ENCODE results near the gene PANK1.
"Not testable (repeated sequence)": the region's sequence is repeated elsewhere in the genome, so short reads cannot be mapped to it uniquely, and the experiment has no call there.

Gene PANK1

DNA sequence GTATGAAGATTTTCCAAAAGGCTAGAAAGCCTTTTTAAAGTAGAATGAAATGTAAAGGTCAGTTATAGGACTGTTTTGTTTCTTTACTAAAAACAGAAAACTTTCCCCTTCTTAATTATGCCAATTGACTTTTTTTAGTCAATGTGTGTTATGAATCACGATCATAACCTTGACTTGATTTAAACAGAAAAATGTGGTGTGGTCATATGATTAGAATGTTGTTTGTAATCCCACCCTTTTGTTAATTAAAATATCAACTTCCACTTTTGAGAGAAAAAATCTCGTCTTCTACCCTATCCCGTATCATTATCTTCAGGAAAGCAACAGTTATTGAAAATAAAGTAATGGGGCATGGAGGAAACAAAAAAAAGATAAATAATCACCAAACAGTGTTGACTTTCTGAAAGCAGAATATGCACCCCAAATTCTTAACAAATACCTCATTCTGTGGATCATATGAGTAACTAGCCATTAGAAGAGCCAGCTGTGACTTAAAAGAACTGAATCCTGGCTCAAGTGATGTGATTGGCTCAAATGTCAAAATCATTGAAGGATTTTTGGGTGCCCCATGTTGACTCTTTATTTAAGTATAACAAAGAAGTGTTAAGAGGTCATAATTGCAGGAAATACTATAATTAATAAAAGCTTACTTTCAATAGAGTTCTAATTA is 77.3 kb downstream of the PANK1 start:
- DNase-seq (ENCODE audit: low spot score), result no peak

DNA sequence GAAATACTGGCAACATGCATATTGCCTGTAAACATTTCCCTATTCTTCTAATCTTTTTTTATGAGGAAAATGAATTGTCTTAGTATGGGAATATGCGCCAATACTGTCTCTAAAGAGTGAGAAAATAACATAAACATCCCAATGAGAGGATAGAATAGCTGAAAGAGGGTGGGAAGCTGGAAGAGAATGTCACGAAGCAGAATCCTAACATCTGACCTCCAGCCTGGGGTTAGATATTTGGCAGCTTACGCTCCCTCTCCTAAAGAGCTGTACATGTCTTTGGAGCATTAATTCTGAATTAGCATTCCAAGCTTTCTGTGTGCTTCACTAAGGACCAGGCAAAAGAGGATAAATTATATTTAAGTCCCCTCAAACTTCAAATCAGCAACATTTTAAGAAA is 78.0 kb downstream of the PANK1 start:
- no peak for DNase-seq (ENCODE audit: low spot score)

DNA sequence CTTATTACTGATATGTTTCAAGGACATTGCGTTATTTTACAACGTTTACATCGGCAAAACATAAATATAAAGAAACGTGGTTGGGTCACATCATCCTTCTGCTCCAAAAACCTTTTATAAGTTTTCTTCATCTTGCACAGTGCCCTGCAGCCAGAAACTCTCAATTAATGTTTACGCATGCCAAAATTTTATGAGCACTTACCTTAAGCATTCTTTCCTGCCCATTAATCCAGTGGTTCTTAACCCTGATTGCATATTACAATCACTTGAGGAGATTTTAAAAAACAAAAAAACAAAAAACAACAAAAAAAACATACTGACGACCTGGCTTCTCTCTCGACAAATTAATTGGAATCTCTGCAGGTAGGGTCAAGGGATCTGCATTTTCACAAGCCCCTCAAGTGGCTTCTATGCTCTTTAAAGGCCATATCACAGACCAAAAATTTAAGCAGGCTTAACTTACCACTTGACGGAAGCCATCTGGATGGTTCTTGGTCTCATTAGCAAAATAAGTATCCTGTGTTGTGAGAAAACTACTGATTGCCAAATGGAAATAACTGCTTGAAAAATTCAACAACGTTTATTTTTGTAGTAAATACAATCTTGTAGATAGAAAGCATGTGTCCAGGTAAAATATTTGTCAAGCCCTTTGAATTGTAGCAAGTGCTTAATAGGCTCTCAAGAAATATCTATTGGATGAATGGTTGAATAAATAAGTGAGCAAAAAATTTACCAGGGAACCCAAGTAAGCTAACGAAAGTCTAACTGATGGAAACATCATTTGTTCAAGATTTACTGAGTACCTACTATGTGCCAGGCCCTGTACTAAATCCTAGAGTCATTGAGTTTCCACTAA is 78.7 kb downstream of the PANK1 start:
- DNase-seq (ENCODE audit: low spot score), result no peak

DNA sequence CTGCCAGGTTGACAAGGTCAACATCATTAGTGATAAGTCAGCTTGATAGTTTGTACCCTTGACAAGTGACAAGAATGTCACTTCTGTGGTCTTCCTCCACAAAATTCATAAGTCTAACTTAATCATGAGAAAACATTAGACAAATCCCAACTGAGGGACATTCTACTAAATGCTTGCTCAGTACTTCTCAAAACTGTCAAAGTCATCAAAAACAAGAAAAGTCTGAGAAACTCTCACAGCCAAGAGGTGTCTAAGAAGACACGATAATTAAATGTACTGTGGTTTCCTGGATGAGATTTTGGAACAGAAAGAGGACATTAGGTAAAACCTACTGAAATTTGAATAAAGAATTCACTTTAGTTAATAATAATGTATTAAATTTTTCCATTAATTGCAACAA is 79.9 kb downstream of the PANK1 start:
- no peak for DNase-seq (ENCODE audit: low spot score)

DNA sequence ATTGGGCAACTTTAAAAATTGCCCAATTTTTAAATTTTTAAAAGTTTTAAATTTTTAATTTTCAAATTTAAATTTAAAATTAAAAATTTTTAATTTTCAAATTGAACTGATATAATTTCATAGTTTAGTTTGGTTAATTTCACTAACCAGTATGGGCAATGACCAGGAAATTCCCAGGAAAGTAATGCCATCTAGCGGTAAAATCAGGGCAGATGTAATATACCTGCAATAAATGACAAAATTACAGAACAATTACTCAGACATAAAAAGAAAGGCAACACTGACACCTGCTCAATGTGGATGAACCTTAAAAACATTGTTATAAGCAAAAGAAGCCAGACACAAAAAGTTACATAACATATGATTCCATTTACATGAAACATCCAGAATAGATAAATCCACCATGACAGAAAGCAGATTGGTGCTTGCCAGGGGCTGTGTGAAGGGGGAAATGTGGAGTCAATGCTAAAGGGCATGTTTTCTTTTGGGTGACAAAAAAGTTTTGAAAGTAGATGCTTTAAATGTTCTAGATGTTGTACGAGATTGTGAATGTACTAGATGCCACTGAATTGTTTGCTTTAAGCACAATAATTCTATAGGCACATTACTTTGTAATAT is 81.1 kb downstream of the PANK1 start:
- peak; percentile 33 for DNase-seq (ENCODE audit: low spot score)

DNA sequence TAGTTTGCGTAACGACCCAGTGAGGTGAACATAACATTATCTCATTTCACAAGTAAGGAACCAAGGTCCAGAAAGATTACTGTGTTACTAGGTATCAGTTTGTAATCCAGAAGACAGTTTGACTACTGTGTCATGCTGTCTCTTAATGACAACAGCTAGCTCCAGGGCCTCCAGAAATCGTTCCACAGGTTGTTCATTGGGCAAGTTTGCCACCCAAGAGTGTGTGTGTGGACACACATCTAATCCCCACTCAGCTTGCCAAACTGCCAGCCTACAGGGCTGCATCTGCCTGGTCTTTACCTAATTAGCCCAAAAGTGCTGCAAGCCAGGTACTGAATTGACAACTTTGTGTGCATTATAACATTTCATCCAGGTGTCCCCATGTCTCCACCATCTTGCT is 81.7 kb downstream of the PANK1 start:
- no peak for DNase-seq (ENCODE audit: low spot score)

DNA sequence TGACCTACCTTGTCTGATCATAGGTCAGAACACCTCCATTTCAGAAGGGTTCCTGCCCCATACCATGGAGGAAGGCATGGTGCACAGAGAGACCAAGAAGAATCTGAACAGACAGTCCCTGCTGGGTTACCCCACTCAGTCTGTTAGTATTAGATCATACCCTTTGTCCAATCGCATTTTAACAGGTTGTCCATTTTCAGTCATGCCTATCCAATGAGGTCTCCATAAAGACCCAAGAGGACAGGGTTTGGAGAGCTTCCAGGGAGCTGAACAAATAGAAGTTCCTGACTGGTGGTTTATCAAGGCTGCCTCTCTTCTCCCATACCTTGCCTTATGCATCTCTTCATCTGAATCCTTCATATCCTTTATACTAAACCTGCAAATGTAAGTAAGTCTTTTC is 88.4 kb downstream of the PANK1 start:
- DNase-seq (ENCODE audit: low spot score), result no peak

DNA sequence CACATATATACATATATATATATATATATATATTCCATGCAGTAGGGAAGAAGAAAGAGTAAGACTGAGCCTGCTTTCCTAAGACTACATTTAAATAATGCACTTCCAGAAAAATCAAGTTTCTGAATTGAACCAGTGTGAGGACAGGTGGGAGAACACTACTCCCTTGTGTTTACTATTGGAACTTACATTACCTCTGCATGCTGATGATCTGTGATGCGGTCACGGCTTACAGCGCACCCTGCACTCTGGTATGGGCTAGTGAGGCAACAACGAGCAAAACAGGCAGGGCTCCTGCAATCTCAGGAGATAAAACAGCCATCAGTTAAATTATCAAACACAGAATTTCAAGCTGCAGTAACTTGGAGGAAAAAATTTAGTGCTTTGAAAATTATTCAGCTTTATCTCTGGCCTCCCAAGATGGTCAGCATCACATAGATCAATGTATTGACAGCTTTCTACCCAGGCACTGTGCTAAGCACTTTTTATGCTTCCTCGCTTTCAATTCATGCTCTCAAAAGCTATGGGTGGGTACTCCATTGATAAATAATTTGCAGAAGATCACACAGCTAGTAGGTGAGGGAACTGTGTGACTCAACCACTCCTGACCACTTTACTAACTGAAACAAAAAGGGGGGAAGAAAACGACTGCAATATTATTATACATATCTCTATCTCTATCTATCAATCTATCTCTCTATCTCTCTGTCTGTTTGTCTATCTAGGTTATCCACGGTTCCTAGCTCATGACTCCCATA is 89.2 kb downstream of the PANK1 start:
- no peak for DNase-seq (ENCODE audit: low spot score)

DNA sequence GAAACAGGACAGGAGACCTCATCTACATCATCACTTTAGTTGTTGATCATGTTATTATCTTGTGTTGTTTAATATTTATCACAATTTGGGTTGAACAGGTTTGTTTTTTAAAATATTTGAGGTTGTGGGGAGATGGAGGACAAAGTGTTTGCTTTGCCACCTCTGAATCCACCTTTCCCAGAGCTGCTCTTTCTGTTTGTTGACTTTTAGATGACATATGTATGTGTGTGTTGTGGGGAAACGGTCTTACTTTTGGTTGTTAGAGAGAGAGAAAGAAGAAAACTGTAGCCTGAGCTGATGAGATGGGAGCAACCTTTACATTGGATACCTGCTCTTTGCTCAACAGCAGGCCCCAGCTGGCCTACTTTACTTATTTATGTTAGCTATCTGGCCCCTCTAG is 90.6 kb downstream of the PANK1 start:
- DNase-seq (ENCODE audit: low spot score), result no peak

DNA sequence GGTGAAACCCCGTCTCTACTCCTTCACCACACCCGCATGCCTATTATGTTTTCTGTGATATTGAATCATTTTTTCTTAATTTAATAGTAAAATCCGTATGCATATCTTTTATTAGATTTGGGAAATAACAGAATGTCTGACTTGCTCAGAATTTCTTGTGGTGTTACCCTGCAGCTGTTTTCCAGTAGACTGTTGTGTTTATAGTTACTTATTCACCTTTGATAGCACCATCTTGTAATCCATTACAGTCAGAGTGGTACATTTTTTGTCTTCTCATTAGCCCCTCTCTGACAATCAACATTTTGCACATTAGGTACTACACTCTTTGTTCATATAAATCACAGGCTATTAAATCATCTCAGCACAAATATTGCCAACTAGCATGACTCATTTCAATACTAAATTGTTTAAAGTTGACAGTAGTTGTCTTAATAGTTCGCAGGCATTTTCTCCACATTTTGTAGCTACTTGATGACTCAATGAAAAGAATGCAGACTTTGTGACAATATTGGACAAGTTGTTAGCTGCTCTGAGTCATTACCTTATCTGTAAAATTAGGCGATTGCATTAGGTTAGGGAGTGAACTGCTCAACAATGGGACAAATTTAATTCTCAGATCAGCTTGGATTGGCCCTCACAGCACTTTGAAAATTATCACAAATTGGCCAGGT is 91.8 kb downstream of the PANK1 start:
- DNase-seq (ENCODE audit: low spot score), result no peak

DNA sequence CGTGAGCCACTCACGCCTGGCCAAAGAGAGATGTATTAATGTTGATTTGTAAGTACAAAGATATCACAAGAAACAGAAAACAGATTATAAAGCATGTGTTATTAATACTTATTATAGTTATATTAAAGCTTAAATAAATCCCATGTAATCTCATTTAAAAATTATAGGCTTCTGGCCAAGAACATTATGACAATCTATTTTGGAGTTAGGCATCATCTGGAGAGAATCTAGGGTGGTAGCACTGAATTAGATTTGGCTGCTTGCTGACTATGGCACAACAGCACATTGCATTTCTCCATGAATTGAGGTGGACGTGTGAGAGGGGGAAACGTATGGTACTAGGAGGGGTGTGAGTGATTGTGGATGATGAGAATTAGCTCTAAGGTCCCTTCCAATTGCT is 92.8 kb downstream of the PANK1 start:
- no peak for DNase-seq (ENCODE audit: low spot score)

DNA sequence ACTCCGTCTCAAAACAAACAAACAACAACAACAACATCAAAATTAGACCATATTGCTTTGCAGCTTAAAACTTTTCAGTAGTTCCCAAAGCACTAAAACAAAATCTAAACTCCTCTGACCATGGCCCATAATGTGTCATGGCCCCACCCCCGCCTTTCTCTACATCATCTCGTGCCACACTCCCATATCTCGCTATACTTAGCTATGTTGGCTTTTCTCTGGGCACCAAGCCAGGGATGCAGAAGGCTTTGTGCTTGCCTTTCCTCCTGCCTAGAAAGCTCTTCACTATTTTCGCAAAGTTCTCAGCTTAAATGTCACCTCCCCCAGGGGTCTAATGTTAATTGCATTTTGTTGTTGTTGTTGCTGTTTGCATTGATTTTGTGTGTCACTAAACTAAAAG is 94.5 kb downstream of the PANK1 start:
- DNase-seq (ENCODE audit: low spot score), result no peak

DNA sequence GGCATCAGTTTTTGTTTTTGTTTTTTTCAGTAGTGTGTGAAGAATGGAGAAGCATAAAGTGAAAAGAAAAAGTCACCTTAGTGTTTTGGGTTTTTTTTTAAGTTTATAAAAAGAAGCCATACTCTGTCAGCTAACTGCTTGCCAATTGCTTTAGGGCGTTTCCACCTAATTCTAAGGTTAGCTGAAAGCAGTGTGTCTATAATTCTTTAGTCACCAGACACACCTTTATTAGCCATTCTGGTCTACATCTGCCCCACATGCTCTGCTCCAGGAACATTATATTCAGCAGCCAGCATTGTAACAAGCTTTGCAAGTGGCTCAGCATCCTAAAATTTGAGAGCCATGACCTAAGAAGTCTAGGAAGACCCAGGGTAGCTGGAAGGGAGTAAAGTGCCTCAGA is 95.5 kb downstream of the PANK1 start:
- DNase-seq (ENCODE audit: low spot score), result no peak

DNA sequence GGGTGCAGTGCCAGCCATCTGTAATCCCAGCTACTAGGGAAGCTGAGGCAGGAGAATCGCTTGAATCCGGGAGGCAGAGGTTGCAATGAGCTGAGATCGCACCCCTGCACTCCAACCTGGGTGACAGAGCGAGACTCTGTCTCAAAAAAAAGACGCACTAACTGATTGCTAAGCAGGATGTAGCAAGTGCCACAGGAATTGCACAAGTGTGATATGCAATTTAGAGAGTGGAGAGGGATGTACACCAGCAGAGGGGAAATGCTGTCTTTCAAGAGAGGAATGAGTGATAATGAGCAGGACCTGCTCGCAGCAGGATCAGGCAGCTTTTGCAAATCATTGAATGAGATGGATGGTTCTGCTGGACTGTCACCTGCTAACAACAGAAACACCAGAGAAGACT is 96.4 kb downstream of the PANK1 start:
- no peak for DNase-seq (ENCODE audit: low spot score)

DNA sequence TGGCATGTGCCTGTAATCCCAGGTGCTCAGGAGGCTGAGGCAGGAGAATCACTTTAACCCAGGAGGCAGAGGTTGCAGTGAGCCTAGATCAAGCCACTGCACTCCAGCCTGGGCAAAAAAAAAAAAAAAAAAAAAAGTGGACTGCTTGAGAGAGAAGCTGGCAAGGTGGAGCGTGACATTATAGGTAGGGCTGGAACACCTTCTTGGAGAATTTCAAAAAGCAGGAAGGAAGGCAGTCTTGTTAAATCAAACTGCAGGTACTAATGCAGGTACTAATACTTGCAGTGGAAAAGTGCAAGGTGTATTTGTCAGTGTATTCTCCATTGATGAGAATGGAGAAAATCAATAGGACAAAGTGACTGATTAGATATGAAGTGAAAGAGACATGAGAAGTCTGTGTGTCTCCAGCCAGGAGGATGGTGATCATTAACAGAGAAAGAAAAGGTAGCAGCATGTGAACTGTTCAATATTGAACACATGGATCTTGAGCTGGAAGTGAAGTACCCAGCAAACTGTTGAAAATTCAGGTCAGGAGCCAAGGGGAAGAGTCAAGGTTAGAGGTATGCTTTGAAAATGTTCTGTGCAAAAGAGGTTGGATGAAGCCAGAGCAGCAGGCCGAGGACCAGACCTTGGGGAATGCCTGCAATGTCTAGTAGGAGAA is 97.1 kb downstream of the PANK1 start:
- DNase-seq (ENCODE audit: low spot score), result no peak

DNA sequence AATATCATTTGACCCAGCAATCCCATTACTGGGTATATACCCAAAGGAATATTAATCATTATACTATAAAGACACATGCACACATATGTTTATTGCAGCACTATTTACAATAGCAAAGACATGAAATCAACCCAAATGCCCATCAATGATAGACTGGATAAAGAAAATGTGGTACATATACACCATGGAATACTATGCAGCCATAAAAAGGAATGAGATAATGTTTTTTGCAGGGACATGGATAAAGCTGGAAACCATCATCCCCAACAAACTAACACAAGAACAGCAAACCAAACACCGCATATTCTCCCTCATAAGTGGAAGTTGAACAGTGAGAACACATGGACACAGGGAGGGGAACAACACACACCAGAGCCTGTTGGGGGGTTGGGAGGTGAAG is 98.4 kb downstream of the PANK1 start:
- not testable (repeated sequence) for DNase-seq (ENCODE audit: low spot score)

DNA sequence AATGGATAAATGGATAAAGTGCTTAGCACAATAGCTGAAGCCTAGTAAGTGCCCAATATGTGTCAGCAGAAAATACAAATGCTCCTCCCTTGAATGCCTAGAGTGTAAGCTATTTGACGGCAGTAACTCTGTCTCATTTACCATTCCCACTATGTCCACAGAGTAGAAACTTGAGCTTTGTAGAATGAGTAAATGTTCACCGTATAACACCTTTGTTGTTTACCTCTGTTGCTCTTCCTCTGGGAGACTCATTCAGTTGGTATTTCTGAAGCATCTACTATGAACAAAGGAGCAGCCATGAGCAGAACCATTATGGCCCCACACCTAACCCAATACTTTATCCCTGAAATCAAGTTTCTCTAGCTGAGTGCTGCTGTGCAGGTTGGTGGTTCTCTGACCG is 101.2 kb downstream of the PANK1 start:
- DNase-seq (ENCODE audit: low spot score), result no peak

DNA sequence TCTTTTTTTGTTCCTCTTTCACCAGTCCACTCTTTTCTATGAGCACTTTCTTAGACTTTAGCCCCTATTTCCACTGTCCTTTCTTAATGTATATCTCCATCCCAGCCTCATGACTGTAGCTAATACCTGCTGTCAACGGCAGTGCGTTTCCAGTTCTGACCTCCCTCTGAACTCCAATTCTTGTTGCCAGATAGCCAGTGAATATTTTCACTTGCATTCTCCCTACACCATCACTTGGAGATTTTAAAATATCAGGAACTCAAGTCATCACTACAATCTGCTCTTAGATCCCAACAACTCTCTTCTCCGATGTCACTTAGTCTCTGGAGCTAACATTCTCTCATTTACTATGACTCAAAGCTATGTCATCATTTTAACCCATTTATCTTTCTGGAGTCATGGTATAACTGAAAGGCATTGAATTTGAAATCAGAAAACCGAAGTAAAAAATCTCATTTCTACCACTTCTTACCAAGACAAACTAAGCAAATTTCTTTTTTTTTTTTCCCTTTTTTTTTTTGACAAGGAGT is 104.6 kb downstream of the PANK1 start:
- no peak for DNase-seq (ENCODE audit: low spot score)

DNA sequence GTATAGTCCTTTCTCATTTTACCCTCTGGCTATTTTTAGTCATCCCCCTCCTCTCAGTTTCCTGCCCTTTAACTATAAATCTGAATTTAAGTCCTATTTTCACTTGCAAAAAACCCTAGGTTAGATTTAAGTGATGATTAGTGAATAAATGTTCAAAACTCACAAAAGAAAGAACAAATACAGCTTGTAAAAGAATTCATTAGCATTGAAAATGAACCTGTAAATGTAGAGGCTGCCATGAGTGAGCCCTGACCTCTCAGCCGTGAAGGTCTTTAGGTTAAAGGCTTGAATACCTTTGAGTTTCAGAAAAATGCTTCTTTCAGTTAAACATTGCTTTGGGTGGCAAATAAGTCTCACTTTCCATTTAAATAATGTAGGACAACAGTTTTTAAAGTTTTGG is 107.7 kb downstream of the PANK1 start:
- DNase-seq (ENCODE audit: low spot score), result no peak

DNA sequence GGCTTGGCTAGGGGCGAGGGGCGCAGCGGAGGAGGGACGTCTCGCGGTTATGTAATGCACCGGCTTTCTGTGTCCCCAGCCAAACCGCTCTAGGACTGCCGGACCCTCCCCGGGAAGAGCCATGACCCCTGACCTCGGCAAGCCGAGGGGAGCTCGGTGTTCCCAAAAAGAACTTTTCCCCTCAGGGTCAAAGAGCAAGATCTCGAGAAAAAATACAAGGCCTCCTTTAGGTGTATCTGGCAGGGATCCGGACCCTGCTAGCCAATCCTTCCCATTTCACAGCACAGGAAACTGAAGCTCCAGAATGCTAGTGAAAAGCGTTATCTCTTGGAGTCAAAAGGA is 109.1 kb downstream of the PANK1 start:
- no peak for DNase-seq (ENCODE audit: low spot score)

All from globus pallidus (tissue), 1 donor.